HG03575 (cell line): ENCODE data around the gene RPL13A.
"Not testable (repeated sequence)": the region's sequence is repeated elsewhere in the genome, so short reads cannot be mapped to it uniquely, and the experiment has no call there.

ENCODE experiments used
- ATAC-seq: cut with Tn5 transposase; IDR thresholded peaks from one replicate; pipeline ENCODE4 v1.9.1; 2021; ENCODE audit not compliant: unreplicated experiment, insufficient number of reproducible peaks, low FRiP score; ENCODE audit errors: extremely low read depth

The RPL13A gene

GRCh38 chr19:49453757-49454240, 33.6 kb upstream of the RPL13A start:
- ATAC-seq = no peak

- ATAC-seq = no peak
These were observed 31.6 kb upstream of the RPL13A start for GRCh38 chr19:49455773-49456172.

DNA sequence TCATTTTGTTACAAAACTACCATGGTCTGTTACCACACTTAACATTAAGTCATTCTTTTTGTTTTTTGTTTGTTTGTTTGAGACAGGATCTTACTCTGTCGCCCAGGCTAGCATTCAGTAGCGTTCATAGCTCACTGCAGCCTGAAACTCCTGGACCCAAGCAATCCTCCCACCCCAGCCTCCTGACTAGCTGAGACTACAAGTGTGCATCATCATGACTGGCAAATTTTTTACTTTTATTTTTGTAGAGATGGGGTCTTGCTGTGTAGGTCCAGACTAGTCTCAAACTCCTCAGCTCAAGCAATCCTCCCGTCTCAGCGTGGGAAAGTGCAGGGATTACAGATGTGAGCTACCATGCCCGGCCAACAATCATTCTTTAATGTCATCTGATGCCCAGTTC, 31.1 kb upstream of the RPL13A start:
- ATAC-seq = no peak

GRCh38 chr19:49458567-49458903, 28.9 kb upstream of the RPL13A start:
- no peak for ATAC-seq

DNA sequence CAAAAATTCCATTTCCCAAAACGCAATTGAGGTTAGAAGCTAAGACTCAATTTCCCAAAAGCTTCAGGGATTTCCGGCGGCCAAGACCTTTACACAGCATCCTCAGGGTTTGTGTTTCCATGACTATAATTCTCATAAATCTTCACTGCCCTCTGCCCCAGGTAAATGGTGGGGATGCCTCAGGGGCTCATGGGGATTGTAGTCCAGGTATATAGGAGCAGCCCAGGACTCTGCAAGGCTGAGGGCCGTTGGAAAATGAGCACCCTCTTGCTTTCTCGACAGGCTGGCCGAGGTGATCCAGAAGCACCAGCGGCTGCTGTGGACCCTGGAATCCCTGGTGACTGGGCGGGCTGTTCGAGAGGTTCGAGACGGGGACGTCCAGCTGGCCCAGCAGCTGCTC, 28.0 kb upstream of the RPL13A start:
- ATAC-seq = no peak

GRCh38 chr19:49461130-49461529, 26.3 kb upstream of the RPL13A start:
- ATAC-seq = not testable (repeated sequence)

- no peak for ATAC-seq
These were observed 25.8 kb upstream of the RPL13A start for GRCh38 chr19:49461656-49462055.

- ATAC-seq = no peak
These were observed 24.9 kb upstream of the RPL13A start for GRCh38 chr19:49462492-49462891.

GRCh38 chr19:49463960-49464740, 23.3 kb upstream of the RPL13A start:
- ATAC-seq = no peak

- ATAC-seq = no peak
These were observed 22.0 kb upstream of the RPL13A start for GRCh38 chr19:49465371-49465770.

DNA sequence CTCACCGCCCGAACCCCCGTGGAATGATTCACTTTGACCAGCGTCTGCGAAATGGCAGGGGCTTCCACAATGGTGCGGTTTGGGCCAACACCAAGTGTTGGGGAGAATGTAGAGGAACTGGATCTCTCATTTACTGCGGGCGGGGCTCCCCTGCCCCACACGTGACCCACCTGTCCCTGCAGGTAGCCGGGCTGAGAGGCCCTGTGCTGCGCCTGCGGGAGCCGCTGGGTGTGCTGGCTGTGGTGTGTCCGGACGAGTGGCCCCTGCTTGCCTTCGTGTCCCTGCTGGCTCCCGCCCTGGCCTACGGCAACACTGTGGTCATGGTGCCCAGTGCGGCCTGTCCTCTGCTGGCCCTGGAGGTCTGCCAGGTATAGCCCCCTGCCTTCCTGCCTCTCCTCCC, 19.2 kb upstream of the RPL13A start:
- no peak for ATAC-seq

DNA sequence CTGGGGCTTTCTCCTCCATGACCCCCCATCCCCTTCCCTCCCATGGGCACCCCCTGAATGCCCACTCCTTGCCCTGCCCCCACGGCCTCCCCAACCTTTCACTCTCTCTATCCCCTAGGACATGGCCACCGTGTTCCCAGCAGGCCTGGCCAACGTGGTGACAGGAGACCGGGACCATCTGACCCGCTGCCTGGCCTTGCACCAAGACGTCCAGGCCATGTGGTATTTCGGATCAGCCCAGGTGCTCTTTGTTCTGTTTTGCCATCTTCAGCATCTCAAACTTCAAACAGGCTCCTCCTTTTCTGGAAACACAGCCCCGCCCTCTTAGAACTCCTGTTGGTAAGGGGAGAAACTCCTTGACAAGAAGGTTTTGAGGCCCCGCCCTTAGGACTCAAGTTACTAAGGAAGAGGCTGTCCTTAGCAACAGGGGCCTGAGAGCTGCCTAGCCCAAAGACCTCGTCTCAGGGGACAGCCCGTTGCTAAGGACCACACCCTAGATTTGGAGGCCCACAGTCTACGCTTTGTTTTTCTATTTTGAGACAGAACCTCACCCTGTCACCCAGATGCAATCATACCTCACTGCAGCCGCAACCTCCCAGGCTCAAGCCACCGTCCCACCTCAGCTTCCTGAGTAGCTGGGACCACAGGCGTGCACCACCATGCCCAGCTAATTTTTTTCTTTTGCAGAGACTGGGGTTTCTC, 18.5 kb upstream of the RPL13A start:
- ATAC-seq = no peak

DNA sequence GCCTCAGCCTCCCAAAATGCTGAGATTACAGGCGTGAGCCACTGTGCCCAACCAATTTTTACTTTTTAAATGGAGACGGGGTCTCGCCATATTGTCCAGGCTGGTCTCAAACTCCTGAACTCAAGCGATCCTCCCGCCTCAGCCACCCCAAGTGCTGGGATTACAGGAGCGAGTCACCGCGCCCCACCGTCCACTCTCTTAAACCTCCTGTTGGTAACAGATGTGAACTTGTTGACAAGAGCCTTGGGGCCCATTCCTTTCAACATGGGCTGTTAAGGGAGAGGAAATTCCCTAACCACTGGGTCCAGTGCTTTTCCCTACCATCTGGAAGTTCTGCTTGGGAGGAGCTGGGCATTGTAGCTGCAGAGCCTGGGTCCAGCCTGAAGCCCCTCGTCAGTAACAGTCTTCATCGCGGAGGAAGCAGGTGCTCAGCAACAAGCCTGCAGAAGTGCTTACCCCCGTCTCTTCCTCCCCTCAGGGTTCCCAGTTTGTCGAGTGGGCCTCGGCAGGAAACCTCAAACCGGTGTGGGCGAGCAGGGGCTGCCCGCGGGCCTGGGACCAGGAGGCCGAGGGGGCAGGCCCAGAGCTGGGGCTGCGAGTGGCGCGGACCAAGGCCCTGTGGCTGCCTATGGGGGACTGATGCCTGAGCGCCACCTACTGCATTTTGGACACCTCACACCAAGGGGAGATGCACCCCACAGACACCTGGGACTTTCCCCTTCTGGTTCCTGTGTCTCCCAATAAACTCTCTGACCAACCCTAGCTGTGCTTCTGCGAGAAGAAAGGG, 17.4 kb upstream of the RPL13A start:
- no peak for ATAC-seq

- no peak for ATAC-seq
These were observed 16.8 kb upstream of the RPL13A start for GRCh38 chr19:49470615-49470978.

DNA sequence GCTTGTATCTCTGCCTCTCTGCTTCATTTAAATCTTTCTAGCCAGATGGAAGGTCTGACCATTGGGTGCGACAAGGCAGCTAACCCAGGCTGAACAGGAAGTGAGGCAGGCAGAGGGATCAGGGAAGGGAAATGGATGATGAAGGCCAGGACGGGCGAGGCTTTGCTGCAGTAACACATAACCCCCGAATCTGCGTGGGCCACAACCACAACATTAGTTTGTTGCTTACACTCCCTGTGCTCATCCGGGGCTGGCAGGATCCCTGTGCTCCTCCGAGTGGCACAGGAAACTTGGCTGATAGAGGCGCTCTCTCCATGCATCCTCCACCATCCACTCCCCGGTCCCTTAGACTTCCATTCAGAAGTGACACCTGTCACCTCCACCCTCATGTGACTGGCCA, 14.5 kb upstream of the RPL13A start:
- no peak for ATAC-seq

GRCh38 chr19:49473501-49473867, 13.9 kb upstream of the RPL13A start:
- not testable (repeated sequence) for ATAC-seq

GRCh38 chr19:49473868-49474541, 13.4 kb upstream of the RPL13A start, which contains the start of gene FLT3LG:
FLT3LG (plus strand) TSS chr19:49474215; CDS start chr19:49474640, 425 bp downstream.
- ATAC-seq = no peak

DNA sequence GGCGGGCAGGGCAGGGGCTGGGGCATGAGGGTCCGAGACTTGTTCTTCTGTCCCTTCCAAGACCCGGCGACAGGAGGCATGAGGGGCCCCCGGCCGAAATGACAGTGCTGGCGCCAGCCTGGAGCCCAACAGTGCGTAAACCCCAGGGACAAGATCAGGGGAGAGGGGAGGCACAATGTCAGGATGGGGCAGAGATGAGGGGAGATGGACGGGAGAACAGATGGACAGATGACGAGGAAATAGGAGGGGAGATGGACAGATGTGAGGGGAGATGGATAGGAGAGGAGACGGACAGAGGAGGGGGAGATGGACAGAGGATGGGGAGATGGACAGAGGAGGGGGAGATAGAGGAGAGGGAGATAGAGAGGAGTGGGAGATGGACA, 12.9 kb upstream of the RPL13A start:
- ATAC-seq = no peak

DNA sequence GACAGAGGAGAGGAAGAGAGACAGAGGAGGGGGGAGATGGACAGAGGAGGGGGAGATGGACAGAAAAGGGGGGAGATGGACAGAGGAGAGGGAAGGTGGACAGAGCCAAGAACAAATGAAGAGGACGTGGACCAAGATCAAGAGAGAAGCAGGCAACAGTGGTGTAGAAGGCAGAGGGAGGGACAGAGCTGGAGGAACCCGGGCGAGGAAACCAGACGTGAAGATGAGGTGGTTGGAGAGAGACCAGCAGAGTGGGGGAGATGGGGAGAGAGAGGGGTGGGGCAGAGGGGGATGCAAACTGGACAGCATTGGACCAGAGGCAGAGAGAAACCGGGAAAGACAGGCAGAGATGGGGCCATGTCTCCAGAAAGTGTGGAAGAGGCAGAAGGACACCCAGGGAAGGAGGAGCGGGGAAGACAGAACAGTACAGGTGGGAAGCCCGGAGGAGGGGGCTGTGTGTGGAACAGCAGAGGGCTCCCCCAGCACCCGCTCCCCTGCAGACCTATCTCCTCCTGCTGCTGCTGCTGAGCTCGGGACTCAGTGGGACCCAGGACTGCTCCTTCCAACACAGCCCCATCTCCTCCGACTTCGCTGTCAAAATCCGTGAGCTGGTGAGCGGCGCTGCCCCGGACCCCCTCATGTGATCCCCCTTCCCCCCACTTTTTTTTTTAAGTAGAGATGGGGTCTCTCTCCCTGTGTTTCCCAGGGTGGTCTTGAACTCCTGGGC, 12.1 kb upstream of the RPL13A start:
- ATAC-seq = no peak
